Bronchial epithelial cell (primary cell): ENCODE data around the gene SRPK2. TPM values are rescaled to one million over a fixed set of nuclear protein-coding genes. Genes with fewer than 3 reads are reported as not detected.

Experiments used
- DNase-seq: peaks from one replicate; pipeline ENCODE4 v3.0.0-alpha.2; 2010; ENCODE audit warnings: low read depth
- FAIRE-seq: peaks from 2 replicates; lab custom pipeline; 2011; peaks lifted over from hg19 to GRCh38; lab: Jason Lieb, UNC
- H3K27me3 ChIP-seq: 2 replicates; pipeline ENCODE4 v1.5.1; 2011; ENCODE audit warnings: low read length; ENCODE audit not compliant: control insufficient read depth, insufficient read depth
- H3K36me3 ChIP-seq: 2 replicates; pipeline ENCODE4 v1.5.1; 2011; ENCODE audit warnings: low read length; ENCODE audit not compliant: control insufficient read depth, insufficient read depth
- H3K4me3 ChIP-seq: 2 replicates; pipeline ENCODE4 v1.5.1; 2011; ENCODE audit warnings: mild to moderate bottlenecking, low read depth, low read length, control low read depth
- CTCF ChIP-seq: IDR thresholded peaks from 2 replicates; pipeline ENCODE4 v1.5.1; 2011; ENCODE audit warnings: mild to moderate bottlenecking, moderate library complexity, low read length, control low read depth, inconsistent platforms; ENCODE audit not compliant: insufficient read depth, severe bottlenecking
- total RNA-seq: library from RNA; depleted of rRNA; stranded (reverse); fragments of >200 nt; gene quantifications from 2 replicates; pipeline ENCODE4 v1.2.1, GENCODE V29; 2014

The SRPK2 gene
- total RNA-seq, 1 donor from 2014 or later, result 43.4 TPM

DNA sequence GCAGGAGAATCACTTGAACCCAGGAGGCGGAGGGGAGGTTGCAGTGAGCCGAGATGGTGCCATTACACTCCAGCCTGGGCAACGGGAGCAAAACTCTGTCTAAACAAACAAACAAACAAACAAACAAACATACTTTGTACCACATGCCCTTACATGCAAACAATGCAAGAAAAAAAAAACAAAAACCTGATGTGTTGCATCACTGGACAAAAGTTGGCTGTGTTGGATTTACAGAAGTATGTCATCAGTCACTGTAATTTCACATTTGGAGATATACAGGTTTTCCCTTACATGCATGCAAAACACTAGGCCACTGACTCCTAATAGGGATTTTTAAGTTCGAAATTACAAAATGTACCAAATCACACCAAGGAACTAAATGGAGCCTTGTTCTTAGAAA lies 138.5 kb downstream of the SRPK2 start:
- DNase-seq (no peak), FAIRE-seq (no peak)
- H3K36me3 ChIP-seq, result no peaks in the 10 kb centered on the region
- TF ChIP-seq CTCF, result no peak
- H3K4me3 ChIP-seq, result no peak overlapping the region
- no peaks in the 10 kb centered on the region for H3K27me3 ChIP-seq

GRCh38 chr7:105249216-105249615 lies 139.5 kb downstream of the SRPK2 start:
- DNase-seq (no peak), FAIRE-seq (no peak)
- H3K27me3 ChIP-seq, result no peaks in the 10 kb centered on the region
- H3K36me3 ChIP-seq, result no peaks in the 10 kb centered on the region
- H3K4me3 ChIP-seq, result no peak overlapping the region
- TF ChIP-seq CTCF, result no peak

- Histone ChIP-seq H3K36me3 (no peaks in the 10 kb centered on the region), H3K4me3 (no peak overlapping the region), H3K27me3 (no peaks in the 10 kb centered on the region)
- no peak for TF ChIP-seq CTCF
- DNase-seq (no peak), FAIRE-seq (no peak)
Observed at GRCh38 chr7:105246679-105247078, 142.0 kb downstream of the SRPK2 start.

DNA sequence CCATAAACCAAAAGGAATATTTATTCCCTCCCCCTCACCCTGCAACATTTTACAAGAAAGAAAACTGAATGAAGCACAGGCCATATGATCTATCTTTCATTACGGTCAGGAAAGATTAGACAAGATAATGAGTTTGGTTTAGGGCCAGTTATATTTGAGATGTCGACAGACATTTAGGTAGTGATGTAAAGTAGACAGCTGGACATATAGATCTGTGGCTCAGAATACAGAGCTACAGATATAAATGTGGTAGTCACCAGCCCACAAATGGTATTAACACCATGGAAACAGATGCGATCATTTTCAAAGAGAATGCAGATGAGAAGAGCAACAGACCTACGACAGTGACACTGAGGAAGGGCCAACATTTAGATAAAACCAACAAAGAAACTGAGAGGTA lies 142.5 kb downstream of the SRPK2 start:
- H3K4me3 ChIP-seq, result no peak overlapping the region
- no peak for DNase-seq
- TF ChIP-seq CTCF, result no peak
- H3K36me3 ChIP-seq, result no peaks in the 10 kb centered on the region
- H3K27me3 ChIP-seq, result no peaks in the 10 kb centered on the region
- FAIRE-seq, result no peak

- DNase-seq (no peak), FAIRE-seq (no peak)
- H3K27me3 ChIP-seq, result no peaks in the 10 kb centered on the region
- no peaks in the 10 kb centered on the region for H3K36me3 ChIP-seq
- H3K4me3 ChIP-seq, result no peak overlapping the region
- TF ChIP-seq CTCF, result no peak
Observed at GRCh38 chr7:105245398-105246114, 143.2 kb downstream of the SRPK2 start.

GRCh38 chr7:105244594-105244993 lies 144.1 kb downstream of the SRPK2 start:
- H3K4me3 ChIP-seq, result no peak overlapping the region
- FAIRE-seq (no peak), DNase-seq (no peak)
- H3K27me3 ChIP-seq, result no peaks in the 10 kb centered on the region
- no peaks in the 10 kb centered on the region for H3K36me3 ChIP-seq
- TF ChIP-seq CTCF, result no peak
